GM18858 (cell line): ENCODE data around the gene ZCCHC24.

Experiments
- ATAC-seq: cut with Tn5 transposase; IDR thresholded peaks from one replicate; pipeline ENCODE4 v1.9.1; 2021; ENCODE audit not compliant: unreplicated experiment

Gene ZCCHC24

GRCh38 chr10:79401015-79401921 lies 44.2 kb downstream of the ZCCHC24 start:
- ATAC-seq: no peak

- no peak for ATAC-seq
Observed at GRCh38 chr10:79400146-79401004, 45.0 kb downstream of the ZCCHC24 start.

GRCh38 chr10:79399223-79399831 lies 46.1 kb downstream of the ZCCHC24 start:
- ATAC-seq: no peak

GRCh38 chr10:79398642-79399041 lies 46.8 kb downstream of the ZCCHC24 start:
- no peak for ATAC-seq

GRCh38 chr10:79397575-79398303 lies 47.7 kb downstream of the ZCCHC24 start:
- ATAC-seq: no peak

- ATAC-seq: no peak
Observed at GRCh38 chr10:79397051-79397450, 48.4 kb downstream of the ZCCHC24 start.

- no peak for ATAC-seq
Observed at GRCh38 chr10:79396520-79396919, 48.9 kb downstream of the ZCCHC24 start.

- ATAC-seq: no peak
Observed at GRCh38 chr10:79394664-79395063, 50.8 kb downstream of the ZCCHC24 start.

GRCh38 chr10:79393924-79394610 lies 51.4 kb downstream of the ZCCHC24 start:
- ATAC-seq: no peak

GRCh38 chr10:79393221-79393923 lies 52.1 kb downstream of the ZCCHC24 start:
- ATAC-seq: no peak

GRCh38 chr10:79392506-79393176 lies 52.8 kb downstream of the ZCCHC24 start:
- no peak for ATAC-seq

- ATAC-seq: no peak
Observed at GRCh38 chr10:79392020-79392398, 53.4 kb downstream of the ZCCHC24 start.

GRCh38 chr10:79391231-79392019 lies 54.0 kb downstream of the ZCCHC24 start:
- no peak for ATAC-seq

GRCh38 chr10:79390551-79391229 lies 54.7 kb downstream of the ZCCHC24 start:
- no peak for ATAC-seq

- no peak for ATAC-seq
Observed at GRCh38 chr10:79390057-79390456, 55.4 kb downstream of the ZCCHC24 start.

GRCh38 chr10:79387974-79388850 lies 57.2 kb downstream of the ZCCHC24 start:
- no peak for ATAC-seq
